SK-N-SH treated with all-trans-retinoic acid at 6 μM for 48 hours (cell line): ENCODE data around the gene NDOR1.

Source experiments
- ATAC-seq: fragments of 200-7000 bp; cut with Tn5 transposase; 3 replicates; pipeline ENCODE4 v1.9.1; 2020; ENCODE audit warnings: mild to moderate bottlenecking, moderate library complexity
- ARNTL ChIP-seq: fragments of 450-650 bp; formaldehyde crosslinking; IDR thresholded peaks from 2 replicates; pipeline ENCODE4 v1.5.0; 2020; ENCODE audit warnings: low read depth, mild to moderate bottlenecking, moderate library complexity, borderline replicate concordance
- ESRRG ChIP-seq: fragments of 250-450 bp; sonication (Bioruptor Pico); IDR thresholded peaks from 2 replicates; pipeline ENCODE4 v1.6.1; 2021; ENCODE audit warnings: mild to moderate bottlenecking
- GLIS3 ChIP-seq: fragments of 250-450 bp; sonication (Bioruptor Pico); IDR thresholded peaks from 2 replicates; pipeline ENCODE4 v1.5.0; 2020; ENCODE audit warnings: mild to moderate bottlenecking, moderate library complexity
- ISL1 ChIP-seq: fragments of 250-450 bp; sonication (Bioruptor Pico); IDR thresholded peaks from 2 replicates; pipeline ENCODE4 v2.1.2; 2022; ENCODE audit warnings: mild to moderate bottlenecking, moderate library complexity
- OSR1 ChIP-seq: fragments of 250-450 bp; sonication (Bioruptor Pico); IDR thresholded peaks from 2 replicates; pipeline ENCODE4 v1.8.0; 2022; ENCODE audit warnings: moderate library complexity, mild to moderate bottlenecking, inconsistent platforms
- PPARA ChIP-seq: fragments of 250-450 bp; sonication (Bioruptor Pico); IDR thresholded peaks from 2 replicates; pipeline ENCODE4 v1.5.0; 2020; ENCODE audit warnings: mild to moderate bottlenecking, borderline replicate concordance
- RARB ChIP-seq: fragments of 250-450 bp; sonication (Bioruptor Pico); IDR thresholded peaks from 2 replicates; pipeline ENCODE4 v1.8.0; 2021; ENCODE audit warnings: mild to moderate bottlenecking, moderate library complexity
- SNAI2 ChIP-seq: fragments of 250-450 bp; sonication (Bioruptor Pico); IDR thresholded peaks from 2 replicates; pipeline ENCODE4 v1.5.0; 2020; ENCODE audit warnings: mild to moderate bottlenecking, moderate library complexity
- TCF4 ChIP-seq: fragments of 250-450 bp; sonication (Bioruptor Pico); IDR thresholded peaks from 2 replicates; pipeline ENCODE4 v1.8.0; 2021; ENCODE audit warnings: mild to moderate bottlenecking, moderate library complexity, borderline replicate concordance
- TOX ChIP-seq: fragments of 250-450 bp; sonication (Bioruptor Pico); IDR thresholded peaks from 2 replicates; pipeline ENCODE4 v1.8.0; 2021; ENCODE audit warnings: mild to moderate bottlenecking, moderate library complexity, borderline replicate concordance
- ZC3H10 ChIP-seq: fragments of 250-450 bp; sonication (Bioruptor Pico); IDR thresholded peaks from 2 replicates; pipeline ENCODE4 v1.5.1; 2021; ENCODE audit warnings: mild to moderate bottlenecking, moderate library complexity
- ZFP3 ChIP-seq: fragments of 250-450 bp; sonication (Bioruptor Pico); IDR thresholded peaks from 2 replicates; pipeline ENCODE4 v1.5.0; 2020; ENCODE audit warnings: mild to moderate bottlenecking, moderate library complexity
- ZFP30 ChIP-seq: fragments of 450-650 bp; formaldehyde crosslinking; IDR thresholded peaks from 2 replicates; pipeline ENCODE4 v1.5.0; 2022; ENCODE audit warnings: mild to moderate bottlenecking, moderate library complexity
- ZNF565 ChIP-seq: fragments of 450-650 bp; formaldehyde crosslinking; conservative IDR thresholded peaks from 2 replicates; pipeline ENCODE4 v1.5.0; 2020; ENCODE audit warnings: low read depth, mild to moderate bottlenecking, moderate library complexity
- ZNF70 ChIP-seq: fragments of 450-650 bp; formaldehyde crosslinking; IDR thresholded peaks from 2 replicates; pipeline ENCODE4 v1.5.0; 2020; ENCODE audit warnings: mild to moderate bottlenecking, moderate library complexity
- TF ChIP-seq, protein P1 (sequence below): fragments of 250-450 bp; sonication (Bioruptor Pico); IDR thresholded peaks from 2 replicates; pipeline ENCODE4 v1.5.1; 2020; ENCODE audit warnings: low read depth, mild to moderate bottlenecking, moderate library complexity
- TF ChIP-seq, protein P2 (sequence below): fragments of 250-450 bp; sonication (Bioruptor Pico); IDR thresholded peaks from 2 replicates; pipeline ENCODE4 v1.8.0; 2021; ENCODE audit warnings: low read depth, mild to moderate bottlenecking, moderate library complexity, borderline replicate concordance
- TF ChIP-seq, protein P3 (sequence below): fragments of 250-450 bp; sonication (Bioruptor Pico); IDR thresholded peaks from 2 replicates; pipeline ENCODE4 v1.8.0; 2020; ENCODE audit warnings: mild to moderate bottlenecking, moderate library complexity, borderline replicate concordance
- TF ChIP-seq, protein P4 (sequence below): fragments of 250-450 bp; sonication (Bioruptor Pico); IDR thresholded peaks from 2 replicates; pipeline ENCODE4 v1.5.0; 2020; ENCODE audit warnings: mild to moderate bottlenecking, moderate library complexity
- TF ChIP-seq, protein P5 (sequence below): fragments of 250-450 bp; sonication (Bioruptor Pico); IDR thresholded peaks from 2 replicates; pipeline ENCODE4 v1.5.1; 2021; ENCODE audit warnings: mild to moderate bottlenecking, moderate library complexity

The NDOR1 gene

DNA sequence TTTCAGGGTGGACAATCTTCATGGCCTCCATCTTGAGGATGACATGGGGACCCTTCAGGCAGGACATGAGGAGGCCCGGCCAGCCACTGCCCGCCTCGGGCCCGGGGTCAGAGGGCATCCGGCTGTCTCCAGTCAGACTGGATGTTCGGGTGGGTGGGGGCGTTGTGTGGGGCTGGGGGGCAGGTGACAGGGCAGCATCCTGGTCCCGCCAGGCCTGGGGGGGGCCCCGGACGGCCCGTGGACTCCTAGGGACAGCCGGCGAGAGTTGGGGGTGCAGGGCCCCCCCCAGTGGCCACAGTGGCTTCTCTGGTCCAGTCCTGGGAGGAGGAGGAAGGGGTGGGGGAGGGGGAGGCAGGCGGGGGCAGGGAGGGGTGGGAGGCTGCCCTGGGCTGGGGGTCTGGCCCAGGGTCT lies 15.6 kb downstream of the NDOR1 start:
- TF ChIP-seq GLIS3 (CRISPR knock-in tag) (no peak), TCF4 (CRISPR knock-in tag) (no peak), ZNF565 (CRISPR knock-in tag) (no peak), ZFP3 (no peak), ZFP30 (CRISPR knock-in tag) (no peak), TOX (CRISPR knock-in tag) (no peak), ZNF70 (CRISPR knock-in tag) (no peak), ZC3H10 (CRISPR knock-in tag) (no peak), RARB (no peak), OSR1 (no peak), ARNTL (CRISPR knock-in tag) (no peak), ESRRG (no peak)
- TF ChIP-seq, protein P1, sequence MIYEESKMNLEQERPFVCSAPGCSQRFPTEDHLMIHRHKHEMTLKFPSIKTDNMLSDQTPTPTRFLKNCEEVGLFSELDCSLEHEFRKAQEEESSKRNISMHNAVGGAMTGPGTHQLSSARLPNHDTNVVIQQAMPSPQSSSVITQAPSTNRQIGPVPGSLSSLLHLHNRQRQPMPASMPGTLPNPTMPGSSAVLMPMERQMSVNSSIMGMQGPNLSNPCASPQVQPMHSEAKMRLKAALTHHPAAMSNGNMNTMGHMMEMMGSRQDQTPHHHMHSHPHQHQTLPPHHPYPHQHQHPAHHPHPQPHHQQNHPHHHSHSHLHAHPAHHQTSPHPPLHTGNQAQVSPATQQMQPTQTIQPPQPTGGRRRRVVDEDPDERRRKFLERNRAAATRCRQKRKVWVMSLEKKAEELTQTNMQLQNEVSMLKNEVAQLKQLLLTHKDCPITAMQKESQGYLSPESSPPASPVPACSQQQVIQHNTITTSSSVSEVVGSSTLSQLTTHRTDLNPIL (CRISPR knock-in tag), result no peak
- TF ChIP-seq, protein P2, sequence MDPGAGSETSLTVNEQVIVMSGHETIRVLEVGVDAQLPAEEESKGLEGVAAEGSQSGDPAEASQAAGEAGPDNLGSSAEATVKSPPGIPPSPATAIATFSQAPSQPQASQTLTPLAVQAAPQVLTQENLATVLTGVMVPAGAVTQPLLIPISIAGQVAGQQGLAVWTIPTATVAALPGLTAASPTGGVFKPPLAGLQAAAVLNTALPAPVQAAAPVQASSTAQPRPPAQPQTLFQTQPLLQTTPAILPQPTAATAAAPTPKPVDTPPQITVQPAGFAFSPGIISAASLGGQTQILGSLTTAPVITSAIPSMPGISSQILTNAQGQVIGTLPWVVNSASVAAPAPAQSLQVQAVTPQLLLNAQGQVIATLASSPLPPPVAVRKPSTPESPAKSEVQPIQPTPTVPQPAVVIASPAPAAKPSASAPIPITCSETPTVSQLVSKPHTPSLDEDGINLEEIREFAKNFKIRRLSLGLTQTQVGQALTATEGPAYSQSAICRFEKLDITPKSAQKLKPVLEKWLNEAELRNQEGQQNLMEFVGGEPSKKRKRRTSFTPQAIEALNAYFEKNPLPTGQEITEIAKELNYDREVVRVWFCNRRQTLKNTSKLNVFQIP (CRISPR knock-in tag), result no peak
- TF ChIP-seq, protein P3, sequence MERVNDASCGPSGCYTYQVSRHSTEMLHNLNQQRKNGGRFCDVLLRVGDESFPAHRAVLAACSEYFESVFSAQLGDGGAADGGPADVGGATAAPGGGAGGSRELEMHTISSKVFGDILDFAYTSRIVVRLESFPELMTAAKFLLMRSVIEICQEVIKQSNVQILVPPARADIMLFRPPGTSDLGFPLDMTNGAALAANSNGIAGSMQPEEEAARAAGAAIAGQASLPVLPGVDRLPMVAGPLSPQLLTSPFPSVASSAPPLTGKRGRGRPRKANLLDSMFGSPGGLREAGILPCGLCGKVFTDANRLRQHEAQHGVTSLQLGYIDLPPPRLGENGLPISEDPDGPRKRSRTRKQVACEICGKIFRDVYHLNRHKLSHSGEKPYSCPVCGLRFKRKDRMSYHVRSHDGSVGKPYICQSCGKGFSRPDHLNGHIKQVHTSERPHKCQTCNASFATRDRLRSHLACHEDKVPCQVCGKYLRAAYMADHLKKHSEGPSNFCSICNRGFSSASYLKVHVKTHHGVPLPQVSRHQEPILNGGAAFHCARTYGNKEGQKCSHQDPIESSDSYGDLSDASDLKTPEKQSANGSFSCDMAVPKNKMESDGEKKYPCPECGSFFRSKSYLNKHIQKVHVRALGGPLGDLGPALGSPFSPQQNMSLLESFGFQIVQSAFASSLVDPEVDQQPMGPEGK (CRISPR knock-in tag), result no peak
- TF ChIP-seq, protein P4, sequence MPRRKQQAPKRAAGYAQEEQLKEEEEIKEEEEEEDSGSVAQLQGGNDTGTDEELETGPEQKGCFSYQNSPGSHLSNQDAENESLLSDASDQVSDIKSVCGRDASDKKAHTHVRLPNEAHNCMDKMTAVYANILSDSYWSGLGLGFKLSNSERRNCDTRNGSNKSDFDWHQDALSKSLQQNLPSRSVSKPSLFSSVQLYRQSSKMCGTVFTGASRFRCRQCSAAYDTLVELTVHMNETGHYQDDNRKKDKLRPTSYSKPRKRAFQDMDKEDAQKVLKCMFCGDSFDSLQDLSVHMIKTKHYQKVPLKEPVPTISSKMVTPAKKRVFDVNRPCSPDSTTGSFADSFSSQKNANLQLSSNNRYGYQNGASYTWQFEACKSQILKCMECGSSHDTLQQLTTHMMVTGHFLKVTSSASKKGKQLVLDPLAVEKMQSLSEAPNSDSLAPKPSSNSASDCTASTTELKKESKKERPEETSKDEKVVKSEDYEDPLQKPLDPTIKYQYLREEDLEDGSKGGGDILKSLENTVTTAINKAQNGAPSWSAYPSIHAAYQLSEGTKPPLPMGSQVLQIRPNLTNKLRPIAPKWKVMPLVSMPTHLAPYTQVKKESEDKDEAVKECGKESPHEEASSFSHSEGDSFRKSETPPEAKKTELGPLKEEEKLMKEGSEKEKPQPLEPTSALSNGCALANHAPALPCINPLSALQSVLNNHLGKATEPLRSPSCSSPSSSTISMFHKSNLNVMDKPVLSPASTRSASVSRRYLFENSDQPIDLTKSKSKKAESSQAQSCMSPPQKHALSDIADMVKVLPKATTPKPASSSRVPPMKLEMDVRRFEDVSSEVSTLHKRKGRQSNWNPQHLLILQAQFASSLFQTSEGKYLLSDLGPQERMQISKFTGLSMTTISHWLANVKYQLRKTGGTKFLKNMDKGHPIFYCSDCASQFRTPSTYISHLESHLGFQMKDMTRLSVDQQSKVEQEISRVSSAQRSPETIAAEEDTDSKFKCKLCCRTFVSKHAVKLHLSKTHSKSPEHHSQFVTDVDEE (CRISPR knock-in tag), result no peak
- no peak for ATAC-seq

DNA sequence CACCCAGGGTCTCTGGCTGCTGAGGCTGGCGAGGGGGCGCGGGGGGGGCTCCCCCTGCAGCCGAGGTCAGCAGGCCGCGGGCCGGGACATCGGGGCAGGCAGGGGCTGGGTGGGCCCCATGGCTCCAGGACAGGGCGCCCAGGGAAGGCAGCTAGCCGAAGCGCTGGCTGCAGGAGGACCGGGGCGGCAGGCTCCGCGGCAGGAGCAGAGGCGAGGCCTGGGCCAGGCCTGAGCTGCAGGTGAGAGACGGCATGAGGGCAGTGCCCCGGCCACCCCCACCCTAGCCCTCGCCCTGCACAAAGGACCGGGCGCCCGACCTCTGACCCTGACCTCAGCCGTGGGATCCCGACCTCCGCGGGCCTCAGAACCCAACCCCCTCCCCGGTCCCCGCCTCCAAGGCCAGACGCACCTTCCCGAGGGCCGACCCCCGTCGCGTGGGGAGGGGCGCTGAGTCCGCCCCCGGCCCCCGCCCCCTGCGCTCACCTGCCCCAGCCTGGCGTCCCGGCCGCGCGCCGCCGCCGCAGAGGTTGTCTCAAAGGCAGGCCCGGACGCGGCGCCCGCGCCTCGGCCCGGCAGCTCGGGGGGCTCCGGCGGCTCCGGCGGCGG lies 16.1 kb downstream of the NDOR1 start:
- no peak for ATAC-seq

More for the DNA sequence above, 16.1 kb downstream of the NDOR1 start:
- TF ChIP-seq, protein P1 (CRISPR knock-in tag), result no peak
- TF ChIP-seq TCF4 (CRISPR knock-in tag) (no peak), ZFP30 (CRISPR knock-in tag) (no peak), RARB (no peak), GLIS3 (CRISPR knock-in tag) (no peak), ISL1 (CRISPR knock-in tag) (no peak), ZC3H10 (CRISPR knock-in tag) (no peak), OSR1 (no peak), ESRRG (no peak), ZNF565 (CRISPR knock-in tag) (no peak), ARNTL (CRISPR knock-in tag) (no peak), PPARA (CRISPR knock-in tag) (no peak), SNAI2 (no peak), TOX (CRISPR knock-in tag) (no peak)
- TF ChIP-seq, protein P5, sequence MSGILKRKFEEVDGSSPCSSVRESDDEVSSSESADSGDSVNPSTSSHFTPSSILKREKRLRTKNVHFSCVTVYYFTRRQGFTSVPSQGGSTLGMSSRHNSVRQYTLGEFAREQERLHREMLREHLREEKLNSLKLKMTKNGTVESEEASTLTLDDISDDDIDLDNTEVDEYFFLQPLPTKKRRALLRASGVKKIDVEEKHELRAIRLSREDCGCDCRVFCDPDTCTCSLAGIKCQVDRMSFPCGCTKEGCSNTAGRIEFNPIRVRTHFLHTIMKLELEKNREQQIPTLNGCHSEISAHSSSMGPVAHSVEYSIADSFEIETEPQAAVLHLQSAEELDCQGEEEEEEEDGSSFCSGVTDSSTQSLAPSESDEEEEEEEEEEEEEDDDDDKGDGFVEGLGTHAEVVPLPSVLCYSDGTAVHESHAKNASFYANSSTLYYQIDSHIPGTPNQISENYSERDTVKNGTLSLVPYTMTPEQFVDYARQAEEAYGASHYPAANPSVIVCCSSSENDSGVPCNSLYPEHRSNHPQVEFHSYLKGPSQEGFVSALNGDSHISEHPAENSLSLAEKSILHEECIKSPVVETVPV (CRISPR knock-in tag), result no peak
- TF ChIP-seq, protein P3 (CRISPR knock-in tag), result no peak
